HepG2 (cell line): Measurements from ENCODE around the gene SSX2IP.

Experiments
- GABPA ChIP-seq, 2 experiments: IDR thresholded peaks; 2 replicates each; pipeline ENCODE4 v1.6.1; 2011 to 2016; ENCODE audit warnings: low read depth in 2 of 2, low read length in 1 of 2, missing biosample characterization in 1 of 2, missing genetic modification characterization in 1 of 2
- POLR2A ChIP-seq, 2 experiments: IDR thresholded peaks; 2 replicates each; pipeline ENCODE4 v1.6.1; 2011; ENCODE audit warnings: low read depth in 2 of 2, low read length in 2 of 2, mild to moderate bottlenecking in 1 of 2, moderate library complexity in 1 of 2; ENCODE audit not compliant: insufficient read depth in 1 of 2
- POLR2AphosphoS5 ChIP-seq: IDR thresholded peaks from 2 replicates; pipeline ENCODE4 v1.6.1; 2012; ENCODE audit warnings: low read depth, low read length
- TF ChIP-seq, protein P1 (sequence below): sonication (generic); formaldehyde crosslinking; IDR thresholded peaks from 2 replicates; pipeline ENCODE4 v1.4.0; 2020; ENCODE audit warnings: missing genetic modification reagents
- TF ChIP-seq, protein P2 (sequence below): sonication (generic); formaldehyde crosslinking; IDR thresholded peaks from 2 replicates; pipeline ENCODE4 v1.4.0; 2020; ENCODE audit warnings: low read depth, mild to moderate bottlenecking, missing genetic modification reagents

DNA sequence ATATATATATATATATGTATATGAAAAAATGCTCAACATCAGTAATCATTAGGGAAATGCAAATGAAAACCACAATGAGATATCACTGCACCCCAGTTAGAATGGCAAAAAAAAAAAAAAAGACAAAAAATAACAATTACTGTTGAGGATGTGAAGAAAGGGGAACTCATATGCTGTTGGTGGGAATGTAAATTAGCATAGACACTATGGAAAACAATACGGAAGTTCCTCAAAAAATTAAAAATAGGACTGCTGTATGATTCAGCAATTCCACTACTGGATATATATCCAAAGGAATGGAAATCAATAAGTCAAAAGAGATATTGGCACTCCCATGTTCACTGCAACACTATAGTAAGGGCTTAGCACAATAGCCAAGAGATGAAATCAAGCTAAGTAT lies 74.5 kb downstream of the SSX2IP start:
- TF ChIP-seq POLR2A (IDR thresholded peaks at IDR 0.05; ENCODE audit: insufficient read depth in 1 of 2, low read depth in 2 of 2, low read length in 2 of 2) (no peak), POLR2AphosphoS5 (no peak), GABPA (IDR thresholded peaks at IDR 0.05; ENCODE audit: low read depth, low read length) (no peak), GABPA (CRISPR knock-in tag; IDR thresholded peaks at IDR 0.05; ENCODE audit: low read depth) (no peak)
- TF ChIP-seq, protein P1, sequence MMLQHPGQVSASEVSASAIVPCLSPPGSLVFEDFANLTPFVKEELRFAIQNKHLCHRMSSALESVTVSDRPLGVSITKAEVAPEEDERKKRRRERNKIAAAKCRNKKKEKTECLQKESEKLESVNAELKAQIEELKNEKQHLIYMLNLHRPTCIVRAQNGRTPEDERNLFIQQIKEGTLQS (CRISPR knock-in tag), result no peak
- TF ChIP-seq, protein P2, sequence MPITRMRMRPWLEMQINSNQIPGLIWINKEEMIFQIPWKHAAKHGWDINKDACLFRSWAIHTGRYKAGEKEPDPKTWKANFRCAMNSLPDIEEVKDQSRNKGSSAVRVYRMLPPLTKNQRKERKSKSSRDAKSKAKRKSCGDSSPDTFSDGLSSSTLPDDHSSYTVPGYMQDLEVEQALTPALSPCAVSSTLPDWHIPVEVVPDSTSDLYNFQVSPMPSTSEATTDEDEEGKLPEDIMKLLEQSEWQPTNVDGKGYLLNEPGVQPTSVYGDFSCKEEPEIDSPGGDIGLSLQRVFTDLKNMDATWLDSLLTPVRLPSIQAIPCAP (CRISPR knock-in tag), result no peak
